GM21717 (cell line): ENCODE results near the gene LAMA4.

Experiments used
- ATAC-seq: cut with Tn5 transposase; IDR thresholded peaks from one replicate; pipeline ENCODE4 v1.9.1; 2021; ENCODE audit warnings: mild to moderate bottlenecking, moderate library complexity; ENCODE audit not compliant: unreplicated experiment

The LAMA4 gene

GRCh38 chr6:112193535-112194051, 60.8 kb downstream of the LAMA4 start:
- ATAC-seq: no peak

- no peak for ATAC-seq
Measured at GRCh38 chr6:112193117-112193516, 61.2 kb downstream of the LAMA4 start.

GRCh38 chr6:112191509-112192020, 62.8 kb downstream of the LAMA4 start:
- ATAC-seq: no peak

- ATAC-seq: no peak
Measured at GRCh38 chr6:112190164-112190563, 64.2 kb downstream of the LAMA4 start.

GRCh38 chr6:112189494-112189893, 64.9 kb downstream of the LAMA4 start:
- no peak for ATAC-seq

- ATAC-seq: no peak
Measured at GRCh38 chr6:112188906-112189305, 65.5 kb downstream of the LAMA4 start.

- ATAC-seq: no peak
Measured at GRCh38 chr6:112187736-112188135, 66.6 kb downstream of the LAMA4 start.

- no peak for ATAC-seq
Measured at GRCh38 chr6:112184951-112185350, 69.4 kb downstream of the LAMA4 start.

GRCh38 chr6:112183271-112183671, 71.1 kb downstream of the LAMA4 start:
- no peak for ATAC-seq

GRCh38 chr6:112181130-112181529, 73.2 kb downstream of the LAMA4 start:
- no peak for ATAC-seq

GRCh38 chr6:112180095-112180820, 74.1 kb downstream of the LAMA4 start:
- peak; percentile 66 for ATAC-seq

GRCh38 chr6:112179631-112180030, 74.7 kb downstream of the LAMA4 start:
- ATAC-seq: no peak

GRCh38 chr6:112178846-112179245, 75.5 kb downstream of the LAMA4 start:
- no peak for ATAC-seq

- no peak for ATAC-seq
Measured at GRCh38 chr6:112177092-112177491, 77.3 kb downstream of the LAMA4 start.

GRCh38 chr6:112176175-112176574, 78.2 kb downstream of the LAMA4 start:
- no peak for ATAC-seq

GRCh38 chr6:112173221-112173804, 81.1 kb downstream of the LAMA4 start:
- no peak for ATAC-seq

GRCh38 chr6:112172540-112172939, 81.8 kb downstream of the LAMA4 start:
- no peak for ATAC-seq

- no peak for ATAC-seq
Measured at GRCh38 chr6:112169541-112169940, 84.8 kb downstream of the LAMA4 start.

GRCh38 chr6:112163295-112164257, 90.8 kb downstream of the LAMA4 start:
- ATAC-seq: peak; percentile 99

- ATAC-seq: no peak
Measured at GRCh38 chr6:112160745-112161144, 93.6 kb downstream of the LAMA4 start.

GRCh38 chr6:112156668-112157067, 97.7 kb downstream of the LAMA4 start:
- ATAC-seq: no peak
